HG03558 (cell line): ENCODE measurements around the gene GRIP1.

Experiments used
- ATAC-seq: cut with Tn5 transposase; IDR thresholded peaks from one replicate; pipeline ENCODE4 v1.9.1; 2021; ENCODE audit warnings: moderate number of reproducible peaks; ENCODE audit not compliant: unreplicated experiment; ENCODE audit errors: extremely low read depth

GRIP1 gene

GRCh38 chr12:66678338-66679275 lies at the start of gene GRIP1:
TSS of gene GRIP1 (minus strand) at chr12:66679076. CDS start at chr12:66678904, 172 bp downstream.
- no peak for ATAC-seq

GRCh38 chr12:66726556-66726955 lies 47.7 kb upstream of the GRIP1 start:
- no peak for ATAC-seq

- no peak for ATAC-seq
Observed at GRCh38 chr12:66725031-66725430, 46.2 kb upstream of the GRIP1 start.

GRCh38 chr12:66724616-66725015 lies 45.7 kb upstream of the GRIP1 start:
- no peak for ATAC-seq

- ATAC-seq = no peak
Observed at GRCh38 chr12:66724026-66724425, 45.1 kb upstream of the GRIP1 start.

- ATAC-seq = no peak
Observed at GRCh38 chr12:66719862-66720261, 41.0 kb upstream of the GRIP1 start.

GRCh38 chr12:66717036-66717673 lies 38.3 kb upstream of the GRIP1 start:
- no peak for ATAC-seq

GRCh38 chr12:66716522-66716921 lies 37.6 kb upstream of the GRIP1 start:
- ATAC-seq = no peak

- ATAC-seq = no peak
Observed at GRCh38 chr12:66714709-66715108, 35.8 kb upstream of the GRIP1 start.

GRCh38 chr12:66713984-66714383 lies 35.1 kb upstream of the GRIP1 start:
- no peak for ATAC-seq

GRCh38 chr12:66709893-66710292 lies 31.0 kb upstream of the GRIP1 start:
- no peak for ATAC-seq

GRCh38 chr12:66709457-66709773 lies 30.5 kb upstream of the GRIP1 start:
- ATAC-seq = no peak

GRCh38 chr12:66708704-66709456 lies 30.0 kb upstream of the GRIP1 start:
- ATAC-seq = no peak

GRCh38 chr12:66707002-66707697 lies 28.3 kb upstream of the GRIP1 start:
- no peak for ATAC-seq

- ATAC-seq = no peak
Observed at GRCh38 chr12:66699738-66700482, 21.0 kb upstream of the GRIP1 start.

- no peak for ATAC-seq
Observed at GRCh38 chr12:66698558-66698957, 19.7 kb upstream of the GRIP1 start.

- no peak for ATAC-seq
Observed at GRCh38 chr12:66697404-66697803, 18.5 kb upstream of the GRIP1 start.

GRCh38 chr12:66694666-66695613 lies 16.1 kb upstream of the GRIP1 start:
- no peak for ATAC-seq
